ENCODE data around the gene ZBTB3. TPM values are rescaled to one million over a fixed set of nuclear protein-coding genes. Genes with fewer than 3 reads are reported as not detected.
A peak's percentile ranks its signal among the peaks of the same experiment; 100 is the strongest.

The ZBTB3 gene
- total RNA-seq, 2 donors from 2014 or later: 3.9 to 4.0 TPM

DNA sequence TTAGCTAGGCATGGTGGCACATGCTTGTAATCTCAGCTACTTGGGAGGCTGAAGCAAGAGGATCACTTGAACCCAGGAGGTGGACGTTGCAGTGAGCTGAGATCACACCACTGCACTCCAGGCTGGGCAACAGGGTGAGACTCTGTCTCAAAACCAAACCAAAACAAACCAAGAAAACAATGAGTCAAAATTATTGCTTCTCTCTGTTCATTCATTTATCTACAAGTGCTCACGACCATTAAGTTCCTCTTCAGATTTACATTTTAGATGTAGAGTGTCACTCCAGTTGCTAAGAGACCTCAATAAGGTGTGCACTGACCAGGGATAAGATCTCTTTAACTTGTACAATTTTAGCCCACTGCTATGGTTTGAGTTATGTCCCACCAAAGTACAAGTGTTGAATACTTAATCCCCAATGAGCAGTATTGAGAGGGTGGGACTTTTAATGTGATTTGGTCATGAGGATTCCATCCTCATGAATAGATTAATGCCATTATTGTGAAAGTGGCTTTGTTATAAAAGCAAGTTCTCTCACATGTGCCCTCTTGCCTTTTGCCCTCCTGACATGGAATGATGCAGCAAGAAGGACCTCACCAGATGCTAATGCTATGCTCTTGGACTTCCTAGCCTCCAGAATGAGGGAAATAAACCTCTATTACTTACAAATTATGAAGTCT, 34.5 kb downstream of the ZBTB3 start:
- DNase-seq: no peak
- 73 to 84% methylated on average over 2 of the region's 2 CpGs for whole genome bisulfite sequencing, 2 donors
- intact Hi-C loops (cut with DNase I): no loop called here
- Histone ChIP-seq H3K27ac (peak overlapping the region in 1 of 4 donors; percentile 3), H3K9me3 (no peaks in the 10 kb centered on the region), H3K36me3 (replicated peaks in 1 of 2; ENCODE audit: insufficient read depth in 1 of 2, low read depth in 2 of 2) (peaks cover 18 to 60% of the 10 kb centered on the region in 2 donors), H3K27me3 (no peaks in the 10 kb centered on the region), H3K4me1 (peaks cover 19% of the 10 kb centered on the region), H3K4me3 (no peak overlapping the region)
- ATAC-seq: no peak
- TF ChIP-seq, protein P1, sequence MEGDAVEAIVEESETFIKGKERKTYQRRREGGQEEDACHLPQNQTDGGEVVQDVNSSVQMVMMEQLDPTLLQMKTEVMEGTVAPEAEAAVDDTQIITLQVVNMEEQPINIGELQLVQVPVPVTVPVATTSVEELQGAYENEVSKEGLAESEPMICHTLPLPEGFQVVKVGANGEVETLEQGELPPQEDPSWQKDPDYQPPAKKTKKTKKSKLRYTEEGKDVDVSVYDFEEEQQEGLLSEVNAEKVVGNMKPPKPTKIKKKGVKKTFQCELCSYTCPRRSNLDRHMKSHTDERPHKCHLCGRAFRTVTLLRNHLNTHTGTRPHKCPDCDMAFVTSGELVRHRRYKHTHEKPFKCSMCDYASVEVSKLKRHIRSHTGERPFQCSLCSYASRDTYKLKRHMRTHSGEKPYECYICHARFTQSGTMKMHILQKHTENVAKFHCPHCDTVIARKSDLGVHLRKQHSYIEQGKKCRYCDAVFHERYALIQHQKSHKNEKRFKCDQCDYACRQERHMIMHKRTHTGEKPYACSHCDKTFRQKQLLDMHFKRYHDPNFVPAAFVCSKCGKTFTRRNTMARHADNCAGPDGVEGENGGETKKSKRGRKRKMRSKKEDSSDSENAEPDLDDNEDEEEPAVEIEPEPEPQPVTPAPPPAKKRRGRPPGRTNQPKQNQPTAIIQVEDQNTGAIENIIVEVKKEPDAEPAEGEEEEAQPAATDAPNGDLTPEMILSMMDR (IDR thresholded peaks at IDR 0.05): no peak
- no peak for TF ChIP-seq POLR2A (IDR thresholded peaks at IDR 0.05)

DNA sequence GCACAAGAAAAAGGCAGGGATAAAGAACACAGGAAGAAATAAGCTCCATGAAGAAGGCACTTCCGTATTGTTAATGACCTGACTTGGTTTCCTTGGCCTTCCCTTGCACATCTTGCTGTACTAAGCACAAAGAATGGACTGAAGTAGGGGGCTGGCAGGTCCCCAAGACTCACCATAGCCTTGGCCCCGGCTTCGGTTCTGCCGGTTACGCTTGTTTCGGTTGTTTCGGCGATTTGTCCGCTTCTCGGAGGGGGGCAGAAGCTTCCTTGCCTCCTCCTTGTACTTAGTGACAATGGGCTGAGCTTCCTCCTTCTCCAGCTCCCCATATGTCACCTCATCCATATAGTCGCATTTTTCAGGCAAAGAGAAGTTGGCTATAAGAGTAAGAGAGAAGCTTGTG, 37.1 kb downstream of the ZBTB3 start:
- TF ChIP-seq POLR2A (IDR thresholded peaks at IDR 0.05): no peak
- TF ChIP-seq, protein P1 (IDR thresholded peaks at IDR 0.05): no peak
- 61 to 63% methylated on average over 11 of the region's 11 CpGs for WGBS, 2 donors
- intact Hi-C loops (cut with DNase I): no loop called here
- Histone ChIP-seq H3K9me3 (no peaks in the 10 kb centered on the region), H3K36me3 (replicated peaks in 1 of 2; ENCODE audit: insufficient read depth in 1 of 2, low read depth in 2 of 2) (peaks cover 15 to 42% of the 10 kb centered on the region in 2 donors), H3K4me3 (no peak overlapping the region), H3K27ac (peak overlapping the region in 2 of 4 donors; percentile 27 to 30), H3K27me3 (no peaks in the 10 kb centered on the region), H3K4me1 (peaks cover 39% of the 10 kb centered on the region)
- no peak for ATAC-seq
- DNase-seq: no peak

DNA sequence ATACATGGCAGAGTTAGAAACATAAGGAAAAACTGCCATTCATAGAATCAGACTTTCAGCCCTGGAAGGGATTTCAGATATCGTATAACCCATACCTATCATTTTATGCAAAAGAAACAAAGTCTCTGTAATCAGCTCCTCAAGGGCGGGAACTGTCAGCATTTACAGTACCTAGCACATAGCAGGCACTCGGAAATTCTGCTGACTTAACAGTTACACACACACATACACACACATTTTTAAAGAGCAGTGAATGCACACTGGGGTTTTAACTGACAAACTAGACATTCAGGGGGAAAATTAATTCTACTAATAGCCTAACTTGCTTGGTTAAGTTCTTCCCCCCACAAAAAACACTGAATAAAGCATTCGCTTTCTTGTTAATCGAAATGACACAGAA, 37.8 kb downstream of the ZBTB3 start:
- H3K27ac ChIP-seq: peak overlapping the region in 2 of 4 donors; percentile 27 to 30
- H3K27me3 ChIP-seq: no peaks in the 10 kb centered on the region
- H3K4me3 ChIP-seq: no peak overlapping the region
- no peaks in the 10 kb centered on the region for H3K9me3 ChIP-seq
- intact Hi-C loops (cut with DNase I): no loop called here
- WGBS, 2 donors: 63 to 66% methylated on average over 5 of the region's 5 CpGs
- peaks cover 10 to 40% of the 10 kb centered on the region in 2 donors for H3K36me3 ChIP-seq (replicated peaks in 1 of 2; ENCODE audit: insufficient read depth in 1 of 2, low read depth in 2 of 2)
- peaks cover 45% of the 10 kb centered on the region for H3K4me1 ChIP-seq
- ATAC-seq (no peak), DNase-seq (no peak)
- TF ChIP-seq, protein P1 (IDR thresholded peaks at IDR 0.05): no peak
- TF ChIP-seq POLR2A (IDR thresholded peaks at IDR 0.05): no peak

DNA sequence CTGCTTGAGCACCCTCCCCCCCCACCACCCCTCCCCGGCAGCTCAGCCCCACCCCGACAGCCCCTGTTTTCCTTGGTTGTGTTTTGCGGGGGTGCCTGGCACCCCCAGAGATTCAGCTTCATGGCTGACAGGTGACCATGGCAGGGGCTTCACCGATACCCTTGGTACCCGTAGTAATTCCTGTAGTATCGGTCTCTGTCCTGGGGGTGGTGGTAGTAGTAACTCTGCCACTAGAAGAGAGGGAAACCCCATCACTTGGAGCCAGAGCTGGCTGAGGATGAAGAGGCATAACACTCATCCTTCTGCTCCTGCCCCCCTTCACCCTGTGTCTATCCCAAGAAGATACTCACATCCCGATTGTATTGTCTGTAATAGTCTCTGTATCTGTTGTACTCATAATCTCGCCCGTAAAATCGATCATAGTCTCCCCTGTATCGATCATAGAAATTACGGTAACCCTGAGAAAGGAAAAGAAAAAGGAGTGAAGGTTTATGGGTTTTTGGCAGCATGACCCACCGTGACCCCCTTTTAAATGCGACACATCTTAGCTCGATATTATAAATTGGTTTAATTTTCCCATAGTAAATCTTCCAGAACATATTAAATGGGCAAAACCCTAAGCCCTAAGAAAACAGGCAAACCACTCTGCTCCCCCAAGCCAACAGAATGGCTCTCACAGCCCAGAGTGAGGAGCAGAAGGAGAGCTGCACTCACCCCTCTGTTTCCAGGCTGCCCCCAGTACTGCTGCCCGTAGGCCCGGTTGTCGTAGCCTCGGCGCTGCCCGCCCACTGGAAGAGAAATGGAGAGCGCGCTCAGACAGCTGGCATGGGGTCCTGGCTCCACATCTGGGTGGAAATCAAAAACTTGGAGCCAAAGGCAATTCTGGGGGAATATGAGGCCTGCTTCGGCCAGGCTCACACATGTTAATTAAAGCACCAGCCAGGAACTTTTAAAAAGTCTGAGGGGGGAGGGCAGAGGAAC, 38.5 kb downstream of the ZBTB3 start:
- peaks cover 5 to 35% of the 10 kb centered on the region in 2 donors for H3K36me3 ChIP-seq (replicated peaks in 1 of 2; ENCODE audit: insufficient read depth in 1 of 2, low read depth in 2 of 2)
- intact Hi-C loops (cut with DNase I): no loop called here
- H3K9me3 ChIP-seq: no peaks in the 10 kb centered on the region
- ATAC-seq (no peak), DNase-seq (no peak)
- 85 to 87% methylated on average over 15 to 24 of the region's 24 CpGs for WGBS, 2 donors
- H3K27me3 ChIP-seq: no peaks in the 10 kb centered on the region
- H3K27ac ChIP-seq: peak overlapping the region in 3 of 4 donors; percentile 8 to 84 (median 27)
- TF ChIP-seq POLR2A (IDR thresholded peaks at IDR 0.05): no peak
- TF ChIP-seq, protein P1 (IDR thresholded peaks at IDR 0.05): no peak
- H3K4me1 ChIP-seq: peaks cover 52% of the 10 kb centered on the region
- no peak overlapping the region for H3K4me3 ChIP-seq
